GM23338 (cell line): ENCODE results near the gene C16orf78. TPM values are rescaled to one million over a fixed set of nuclear protein-coding genes. Genes with fewer than 3 reads are reported as not detected.

Source experiments
- ATAC-seq: fragments of 200-7000 bp; cut with Tn5 transposase; 3 replicates; pipeline ENCODE4 v1.9.1; 2020
- DNase-seq: peaks from one replicate; pipeline ENCODE4 v3.0.0-alpha.2; 2015; ENCODE audit warnings: low spot score
- H2AFZ ChIP-seq: fragments of 200-600 bp; sonication (generic); 2 replicates; pipeline ENCODE4 v1.8.0; 2016; ENCODE audit warnings: antibody characterized with exemption, mild to moderate bottlenecking, moderate library complexity
- H3F3A ChIP-seq: fragments of 200-600 bp; sonication (generic); replicated peaks from 2 replicates; pipeline ENCODE4 v1.8.0; 2017; ENCODE audit warnings: antibody characterized with exemption, mixed run types, low read depth
- H3K27ac ChIP-seq: fragments of 200-600 bp; sonication (generic); 2 replicates; pipeline ENCODE4 v1.6.1; 2016; ENCODE audit warnings: low read depth
- H3K27me3 ChIP-seq: fragments of 200-600 bp; sonication (generic); 2 replicates; pipeline ENCODE4 v1.8.0; 2016; ENCODE audit warnings: mild to moderate bottlenecking, mixed run types, moderate library complexity; ENCODE audit not compliant: insufficient read depth
- H3K36me3 ChIP-seq: fragments of 200-600 bp; sonication (generic); 2 replicates; pipeline ENCODE4 v1.8.0; 2016; ENCODE audit warnings: mild to moderate bottlenecking; ENCODE audit not compliant: insufficient read depth
- H3K4me1 ChIP-seq: fragments of 200-600 bp; sonication (generic); 2 replicates; pipeline ENCODE4 v1.8.0; 2016; ENCODE audit warnings: mild to moderate bottlenecking, moderate library complexity; ENCODE audit not compliant: insufficient read depth
- H3K4me2 ChIP-seq: fragments of 200-600 bp; sonication (generic); 2 replicates; pipeline ENCODE4 v1.7.1; 2017; ENCODE audit warnings: mixed run types
- H3K4me3 ChIP-seq: fragments of 200-600 bp; sonication (generic); 2 replicates; pipeline ENCODE4 v1.6.1; 2016; ENCODE audit warnings: mixed run types
- H3K79me2 ChIP-seq: fragments of 200-600 bp; sonication (generic); replicated peaks from 2 replicates; pipeline ENCODE4 v1.8.0; 2017; ENCODE audit warnings: mild to moderate bottlenecking; ENCODE audit not compliant: insufficient read depth
- H3K9me2 ChIP-seq: fragments of 200-600 bp; sonication (generic); 2 replicates; pipeline ENCODE4 v1.8.0; 2017; ENCODE audit not compliant: insufficient read depth
- H4K20me1 ChIP-seq: fragments of 200-600 bp; sonication (generic); replicated peaks from 2 replicates; pipeline ENCODE4 v1.8.0; 2017; ENCODE audit warnings: mild to moderate bottlenecking; ENCODE audit not compliant: insufficient read depth
- H3K27ac Mint-ChIP-seq: 2 replicates; pipeline ENCODE4 v1.8.0; 2020; ENCODE audit warnings: inconsistent platforms, mild to moderate bottlenecking, moderate library complexity, mixed read lengths
- H3K27me3 Mint-ChIP-seq: 3 replicates; pipeline ENCODE4 v1.8.0; 2022; ENCODE audit warnings: low read depth, mild to moderate bottlenecking, moderate library complexity, mixed read lengths, inconsistent platforms; ENCODE audit not compliant: insufficient read depth, poor library complexity
- H3K36me3 Mint-ChIP-seq: 3 replicates; pipeline ENCODE4 v1.8.0; 2021; ENCODE audit warnings: low read depth, mild to moderate bottlenecking, inconsistent platforms, moderate library complexity, mixed read lengths
- H3K4me1 Mint-ChIP-seq: 3 replicates; pipeline ENCODE4 v1.8.0; 2020; ENCODE audit warnings: mild to moderate bottlenecking, inconsistent platforms, mixed read lengths
- H3K4me3 Mint-ChIP-seq: 3 replicates; pipeline ENCODE4 v1.8.0; 2021; ENCODE audit warnings: moderate library complexity, mild to moderate bottlenecking, inconsistent platforms, mixed read lengths
- H3K9me3 Mint-ChIP-seq: 3 replicates; pipeline ENCODE4 v1.8.0; 2020; ENCODE audit warnings: moderate library complexity, mild to moderate bottlenecking, inconsistent platforms, mixed read lengths
- CREB1 ChIP-seq: fragments of 250-450 bp; sonication (Bioruptor Pico); IDR thresholded peaks from 2 replicates; pipeline ENCODE4 v1.5.0; 2020; ENCODE audit warnings: low read depth, mild to moderate bottlenecking, moderate library complexity
- EZH2 ChIP-seq: fragments of 200-600 bp; sonication (generic); IDR thresholded peaks from one replicate; pipeline ENCODE4 v1.8.0; 2017; ENCODE audit warnings: antibody characterized with exemption, mild to moderate bottlenecking, low read depth; ENCODE audit not compliant: unreplicated experiment
- EZH2phosphoT487 ChIP-seq: fragments of 200-600 bp; sonication (generic); IDR thresholded peaks from one replicate; pipeline ENCODE4 v1.8.1; 2018; ENCODE audit warnings: antibody characterized with exemption; ENCODE audit not compliant: unreplicated experiment
- NANOG ChIP-seq: IDR thresholded peaks from 2 replicates; pipeline ENCODE4 v1.6.1; 2016; ENCODE audit warnings: antibody characterized with exemption, borderline replicate concordance
- POLR2AphosphoS5 ChIP-seq: IDR thresholded peaks from 2 replicates; pipeline ENCODE4 v1.6.1; 2016; ENCODE audit warnings: antibody characterized with exemption, low read depth
- REST ChIP-seq: IDR thresholded peaks from one replicate; pipeline ENCODE4 v1.6.1; 2018; ENCODE audit warnings: antibody characterized with exemption; ENCODE audit not compliant: unreplicated experiment
- ZNF331 ChIP-seq: fragments of 250-450 bp; sonication (Bioruptor Pico); IDR thresholded peaks from 2 replicates; pipeline ENCODE4 v1.5.0; 2020; ENCODE audit warnings: low read depth, mild to moderate bottlenecking, moderate library complexity
- polyA plus RNA-seq: library from polyadenylated mRNA; unstranded; fragments of >200 nt; fragmentation: Nextera tagmentation; extraction: Ambion mirVana; gene quantifications from 2 replicates; pipeline ENCODE4 v1.2.1, GENCODE V29; 2016
- total RNA-seq: library from RNA; depleted of rRNA; stranded (reverse); fragments of >200 nt; shearing (Covaris generic); gene quantifications from 2 replicates; pipeline ENCODE4 v1.2.3, GENCODE V29; 2014
- TF ChIP-seq, protein P1 (sequence below): fragments of 250-450 bp; sonication (Bioruptor Pico); IDR thresholded peaks from 2 replicates; pipeline ENCODE4 v1.5.0; 2020; ENCODE audit warnings: mild to moderate bottlenecking, moderate library complexity
- TF ChIP-seq, protein P2 (sequence below): IDR thresholded peaks from 2 replicates; pipeline ENCODE4 v1.6.1; 2016; ENCODE audit warnings: antibody characterized with exemption
- TF ChIP-seq, protein P3 (sequence below), 2 experiments: fragments of 200-600 bp in 1 of 2; sonication (generic) in 1 of 2; conservative IDR thresholded peaks; 2 replicates each; pipeline versions ENCODE4 v1.5.1 to v1.6.1; 2016 to 2017; ENCODE audit warnings: antibody characterized with exemption in 2 of 2, low read depth in 2 of 2, mild to moderate bottlenecking in 2 of 2, moderate library complexity in 1 of 2

The C16orf78 gene
- total and polyA plus RNA-seq, 2 experiments from 2014 or later = not detected

DNA sequence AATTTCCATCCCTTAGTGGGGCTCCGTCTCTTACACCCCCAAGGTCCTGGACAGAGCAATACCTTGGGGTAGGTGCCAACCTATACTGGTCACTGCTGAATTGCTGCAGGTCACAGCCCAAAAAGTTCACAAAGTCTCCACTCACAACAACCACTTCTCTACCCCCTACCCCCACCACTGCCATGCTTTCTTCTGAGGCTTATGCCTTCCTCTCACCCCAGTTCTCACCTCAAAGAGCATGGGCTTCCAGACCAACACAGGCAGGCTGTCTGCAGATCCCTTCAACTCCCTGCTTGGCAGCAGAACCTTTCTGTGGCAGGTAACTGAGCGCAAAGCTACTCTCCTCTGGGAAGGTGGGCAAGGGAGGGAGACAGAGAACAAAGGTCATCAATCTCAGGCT is 35.5 kb downstream of the C16orf78 start (continued):
- TF ChIP-seq, protein P1, sequence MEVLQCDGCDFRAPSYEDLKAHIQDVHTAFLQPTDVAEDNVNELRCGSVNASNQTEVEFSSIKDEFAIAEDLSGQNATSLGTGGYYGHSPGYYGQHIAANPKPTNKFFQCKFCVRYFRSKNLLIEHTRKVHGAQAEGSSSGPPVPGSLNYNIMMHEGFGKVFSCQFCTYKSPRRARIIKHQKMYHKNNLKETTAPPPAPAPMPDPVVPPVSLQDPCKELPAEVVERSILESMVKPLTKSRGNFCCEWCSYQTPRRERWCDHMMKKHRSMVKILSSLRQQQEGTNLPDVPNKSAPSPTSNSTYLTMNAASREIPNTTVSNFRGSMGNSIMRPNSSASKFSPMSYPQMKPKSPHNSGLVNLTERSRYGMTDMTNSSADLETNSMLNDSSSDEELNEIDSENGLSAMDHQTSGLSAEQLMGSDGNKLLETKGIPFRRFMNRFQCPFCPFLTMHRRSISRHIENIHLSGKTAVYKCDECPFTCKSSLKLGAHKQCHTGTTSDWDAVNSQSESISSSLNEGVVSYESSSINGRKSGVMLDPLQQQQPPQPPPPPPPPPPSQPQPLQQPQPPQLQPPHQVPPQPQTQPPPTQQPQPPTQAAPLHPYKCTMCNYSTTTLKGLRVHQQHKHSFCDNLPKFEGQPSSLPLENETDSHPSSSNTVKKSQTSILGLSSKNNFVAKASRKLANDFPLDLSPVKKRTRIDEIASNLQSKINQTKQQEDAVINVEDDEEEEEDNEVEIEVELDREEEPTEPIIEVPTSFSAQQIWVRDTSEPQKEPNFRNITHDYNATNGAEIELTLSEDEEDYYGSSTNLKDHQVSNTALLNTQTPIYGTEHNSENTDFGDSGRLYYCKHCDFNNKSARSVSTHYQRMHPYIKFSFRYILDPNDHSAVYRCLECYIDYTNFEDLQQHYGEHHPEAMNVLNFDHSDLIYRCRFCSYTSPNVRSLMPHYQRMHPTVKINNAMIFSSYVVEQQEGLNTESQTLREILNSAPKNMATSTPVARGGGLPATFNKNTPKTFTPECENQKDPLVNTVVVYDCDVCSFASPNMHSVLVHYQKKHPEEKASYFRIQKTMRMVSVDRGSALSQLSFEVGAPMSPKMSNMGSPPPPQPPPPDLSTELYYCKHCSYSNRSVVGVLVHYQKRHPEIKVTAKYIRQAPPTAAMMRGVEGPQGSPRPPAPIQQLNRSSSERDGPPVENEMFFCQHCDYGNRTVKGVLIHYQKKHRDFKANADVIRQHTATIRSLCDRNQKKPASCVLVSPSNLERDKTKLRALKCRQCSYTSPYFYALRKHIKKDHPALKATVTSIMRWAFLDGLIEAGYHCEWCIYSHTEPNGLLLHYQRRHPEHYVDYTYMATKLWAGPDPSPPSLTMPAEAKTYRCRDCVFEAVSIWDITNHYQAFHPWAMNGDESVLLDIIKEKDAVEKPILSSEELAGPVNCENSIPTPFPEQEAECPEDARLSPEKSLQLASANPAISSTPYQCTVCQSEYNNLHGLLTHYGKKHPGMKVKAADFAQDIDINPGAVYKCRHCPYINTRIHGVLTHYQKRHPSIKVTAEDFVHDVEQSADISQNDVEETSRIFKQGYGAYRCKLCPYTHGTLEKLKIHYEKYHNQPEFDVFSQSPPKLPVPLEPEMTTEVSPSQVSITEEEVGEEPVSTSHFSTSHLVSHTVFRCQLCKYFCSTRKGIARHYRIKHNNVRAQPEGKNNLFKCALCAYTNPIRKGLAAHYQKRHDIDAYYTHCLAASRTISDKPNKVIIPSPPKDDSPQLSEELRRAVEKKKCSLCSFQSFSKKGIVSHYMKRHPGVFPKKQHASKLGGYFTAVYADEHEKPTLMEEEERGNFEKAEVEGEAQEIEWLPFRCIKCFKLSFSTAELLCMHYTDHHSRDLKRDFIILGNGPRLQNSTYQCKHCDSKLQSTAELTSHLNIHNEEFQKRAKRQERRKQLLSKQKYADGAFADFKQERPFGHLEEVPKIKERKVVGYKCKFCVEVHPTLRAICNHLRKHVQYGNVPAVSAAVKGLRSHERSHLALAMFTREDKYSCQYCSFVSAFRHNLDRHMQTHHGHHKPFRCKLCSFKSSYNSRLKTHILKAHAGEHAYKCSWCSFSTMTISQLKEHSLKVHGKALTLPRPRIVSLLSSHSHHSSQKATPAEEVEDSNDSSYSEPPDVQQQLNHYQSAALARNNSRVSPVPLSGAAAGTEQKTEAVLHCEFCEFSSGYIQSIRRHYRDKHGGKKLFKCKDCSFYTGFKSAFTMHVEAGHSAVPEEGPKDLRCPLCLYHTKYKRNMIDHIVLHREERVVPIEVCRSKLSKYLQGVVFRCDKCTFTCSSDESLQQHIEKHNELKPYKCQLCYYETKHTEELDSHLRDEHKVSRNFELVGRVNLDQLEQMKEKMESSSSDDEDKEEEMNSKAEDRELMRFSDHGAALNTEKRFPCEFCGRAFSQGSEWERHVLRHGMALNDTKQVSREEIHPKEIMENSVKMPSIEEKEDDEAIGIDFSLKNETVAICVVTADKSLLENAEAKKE (CRISPR knock-in tag) = no peak
- TF ChIP-seq REST = no peak

- H3K27ac ChIP-seq = no peak overlapping the region
- no peak for DNase-seq
- H3K27me3 ChIP-seq = no peaks in the 10 kb centered on the region
- no peak overlapping the region for H3K4me3 ChIP-seq
- Mint-ChIP-seq H3K4me1 (peaks cover 4% of the 10 kb centered on the region; the same call in 1 of the 3 replicates), H3K27me3 (peaks cover 12% of the 10 kb centered on the region), H3K9me3 (no peaks in the 10 kb centered on the region), H3K4me3 (no peak overlapping the region), H3K27ac (no peak overlapping the region), H3K36me3 (no peaks in the 10 kb centered on the region)
- H3F3A ChIP-seq = no peaks in the 10 kb centered on the region
- no peaks in the 10 kb centered on the region for H3K4me1 ChIP-seq
- no peak overlapping the region for H2AFZ ChIP-seq
- peaks cover 11% of the 10 kb centered on the region; the same call in 1 of the 2 replicates for H3K9me2 ChIP-seq
- no peaks in the 10 kb centered on the region for H3K36me3 ChIP-seq
- H4K20me1 ChIP-seq = no peaks in the 10 kb centered on the region
- no peak for ATAC-seq
- H3K79me2 ChIP-seq = no peaks in the 10 kb centered on the region
- no peak overlapping the region for H3K4me2 ChIP-seq
- TF ChIP-seq, protein P2, sequence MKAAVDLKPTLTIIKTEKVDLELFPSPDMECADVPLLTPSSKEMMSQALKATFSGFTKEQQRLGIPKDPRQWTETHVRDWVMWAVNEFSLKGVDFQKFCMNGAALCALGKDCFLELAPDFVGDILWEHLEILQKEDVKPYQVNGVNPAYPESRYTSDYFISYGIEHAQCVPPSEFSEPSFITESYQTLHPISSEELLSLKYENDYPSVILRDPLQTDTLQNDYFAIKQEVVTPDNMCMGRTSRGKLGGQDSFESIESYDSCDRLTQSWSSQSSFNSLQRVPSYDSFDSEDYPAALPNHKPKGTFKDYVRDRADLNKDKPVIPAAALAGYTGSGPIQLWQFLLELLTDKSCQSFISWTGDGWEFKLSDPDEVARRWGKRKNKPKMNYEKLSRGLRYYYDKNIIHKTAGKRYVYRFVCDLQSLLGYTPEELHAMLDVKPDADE = no peak
- TF ChIP-seq NANOG (no peak), POLR2AphosphoS5 (no peak), EZH2 (no peak), ZNF331 (CRISPR knock-in tag) (no peak), CREB1 (no peak), EZH2phosphoT487 (no peak)
- TF ChIP-seq, protein P3, sequence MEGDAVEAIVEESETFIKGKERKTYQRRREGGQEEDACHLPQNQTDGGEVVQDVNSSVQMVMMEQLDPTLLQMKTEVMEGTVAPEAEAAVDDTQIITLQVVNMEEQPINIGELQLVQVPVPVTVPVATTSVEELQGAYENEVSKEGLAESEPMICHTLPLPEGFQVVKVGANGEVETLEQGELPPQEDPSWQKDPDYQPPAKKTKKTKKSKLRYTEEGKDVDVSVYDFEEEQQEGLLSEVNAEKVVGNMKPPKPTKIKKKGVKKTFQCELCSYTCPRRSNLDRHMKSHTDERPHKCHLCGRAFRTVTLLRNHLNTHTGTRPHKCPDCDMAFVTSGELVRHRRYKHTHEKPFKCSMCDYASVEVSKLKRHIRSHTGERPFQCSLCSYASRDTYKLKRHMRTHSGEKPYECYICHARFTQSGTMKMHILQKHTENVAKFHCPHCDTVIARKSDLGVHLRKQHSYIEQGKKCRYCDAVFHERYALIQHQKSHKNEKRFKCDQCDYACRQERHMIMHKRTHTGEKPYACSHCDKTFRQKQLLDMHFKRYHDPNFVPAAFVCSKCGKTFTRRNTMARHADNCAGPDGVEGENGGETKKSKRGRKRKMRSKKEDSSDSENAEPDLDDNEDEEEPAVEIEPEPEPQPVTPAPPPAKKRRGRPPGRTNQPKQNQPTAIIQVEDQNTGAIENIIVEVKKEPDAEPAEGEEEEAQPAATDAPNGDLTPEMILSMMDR (conservative IDR thresholded peaks at IDR 0.05; ENCODE audit: low read depth in 2 of 2) = no peak
These were observed 36.6 kb downstream of the C16orf78 start for GRCh38 chr16:49410226-49410625.
